ENCODE results near the gene DEAF1.
"Not testable (repeated sequence)": the region's sequence is repeated elsewhere in the genome, so short reads cannot be mapped to it uniquely, and the experiment has no call there.

DEAF1 gene

DNA sequence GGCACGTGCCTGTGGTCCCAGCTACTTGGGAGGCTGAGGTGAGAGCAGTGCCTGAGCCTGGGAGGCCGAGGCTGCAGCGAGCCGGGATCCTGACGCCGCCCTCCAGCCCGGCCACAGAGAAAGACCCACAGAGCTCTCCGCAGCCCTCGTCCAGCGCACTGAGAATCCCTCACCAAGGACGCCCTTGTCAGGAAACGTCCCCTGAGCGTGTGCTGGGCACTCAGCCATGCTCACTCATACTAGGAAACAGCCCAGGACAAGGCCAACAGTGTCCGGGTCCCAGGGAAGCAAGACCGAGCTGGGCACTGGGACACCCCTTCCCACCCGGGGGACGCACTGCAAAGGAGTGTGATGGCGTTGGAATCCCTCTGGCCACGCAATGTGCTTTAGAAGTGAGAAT is 14.5 kb downstream of the DEAF1 start:
- DNase-seq (ENCODE audit: low spot score), result no peak

DNA sequence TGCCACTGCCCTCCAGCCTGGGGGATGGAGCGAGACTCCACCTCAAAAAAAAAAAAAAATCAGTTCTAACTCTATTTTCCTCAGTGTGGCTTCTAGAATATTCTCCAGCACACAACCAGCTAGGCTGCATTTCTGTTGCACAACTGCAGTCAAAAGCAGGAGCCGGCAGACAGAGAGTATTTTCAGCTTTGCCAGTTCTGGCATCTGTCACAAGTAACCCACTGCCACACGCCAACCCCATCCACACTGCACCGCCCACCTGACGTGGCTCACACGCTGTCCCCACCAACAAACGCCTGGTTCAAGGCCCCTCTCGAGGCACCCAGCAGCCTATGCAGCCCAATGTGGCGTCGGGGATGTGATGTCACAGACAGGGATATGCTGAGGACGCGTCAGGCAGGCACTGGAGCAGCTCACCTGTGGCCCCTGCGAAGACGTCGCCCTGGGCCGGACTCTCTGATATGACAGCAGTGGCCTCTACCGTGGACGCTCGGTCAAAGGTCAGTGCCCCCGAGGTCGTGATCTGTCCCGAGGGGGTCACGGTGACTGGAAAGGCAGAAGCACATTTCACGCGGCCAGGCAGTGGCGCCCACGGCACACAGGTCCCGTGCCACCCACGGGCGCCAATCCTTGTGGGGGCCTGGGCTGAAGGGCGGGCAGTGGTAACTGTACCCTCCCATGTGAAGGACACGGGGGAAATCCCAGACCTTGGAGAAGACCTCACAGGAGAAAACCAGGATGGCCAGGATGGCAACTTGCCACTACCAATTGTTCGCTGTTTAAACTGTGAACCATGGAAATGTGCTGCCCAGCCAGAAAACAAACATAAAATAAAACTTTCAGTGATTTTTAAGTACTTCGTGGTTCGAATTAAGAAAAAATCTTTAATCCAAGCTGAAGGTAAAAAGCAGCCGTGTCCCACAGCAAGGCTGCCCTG is 15.5 kb downstream of the DEAF1 start:
- no peak for DNase-seq (ENCODE audit: low spot score)

DNA sequence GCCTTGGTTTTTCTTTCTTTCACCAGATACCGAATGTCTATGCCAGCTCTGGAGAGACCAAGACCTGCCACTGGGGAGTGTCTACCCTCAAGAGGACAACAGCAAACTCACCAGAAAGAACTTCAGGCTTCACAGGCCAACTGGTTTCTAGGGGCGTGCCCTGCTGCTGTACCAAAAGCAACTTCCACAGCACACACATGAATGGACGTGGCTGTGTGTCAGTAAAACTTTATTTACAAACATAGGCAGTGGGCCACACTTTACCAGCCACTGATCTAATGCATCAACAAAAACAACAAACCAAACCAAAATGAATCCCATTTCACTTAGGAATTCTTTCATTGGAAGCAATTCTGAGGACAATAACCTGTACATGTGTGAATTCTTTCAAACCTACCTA is 16.7 kb downstream of the DEAF1 start:
- no peak for DNase-seq (ENCODE audit: low spot score)

DNA sequence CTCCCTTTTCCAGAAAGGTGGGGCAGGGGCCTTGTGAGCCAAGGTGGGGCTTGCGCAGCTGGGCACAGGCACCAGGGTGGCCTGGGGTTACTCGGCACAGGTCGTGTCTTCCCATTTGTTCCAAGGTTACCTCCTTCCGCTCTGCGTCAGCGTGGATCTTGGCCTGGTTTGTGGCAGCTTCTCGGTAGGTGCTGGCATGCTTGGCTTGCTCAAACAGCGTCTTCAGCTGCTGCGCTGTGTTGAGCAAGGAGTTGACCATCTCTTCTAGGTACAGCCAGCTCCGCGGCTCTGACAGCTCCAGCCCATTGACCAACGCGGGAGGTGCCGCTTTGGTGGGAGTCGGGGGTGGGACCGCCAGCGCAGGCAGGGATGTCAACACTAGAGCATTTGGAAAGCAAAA is 20.6 kb downstream of the DEAF1 start:
- DNase-seq (ENCODE audit: low spot score), result no peak

DNA sequence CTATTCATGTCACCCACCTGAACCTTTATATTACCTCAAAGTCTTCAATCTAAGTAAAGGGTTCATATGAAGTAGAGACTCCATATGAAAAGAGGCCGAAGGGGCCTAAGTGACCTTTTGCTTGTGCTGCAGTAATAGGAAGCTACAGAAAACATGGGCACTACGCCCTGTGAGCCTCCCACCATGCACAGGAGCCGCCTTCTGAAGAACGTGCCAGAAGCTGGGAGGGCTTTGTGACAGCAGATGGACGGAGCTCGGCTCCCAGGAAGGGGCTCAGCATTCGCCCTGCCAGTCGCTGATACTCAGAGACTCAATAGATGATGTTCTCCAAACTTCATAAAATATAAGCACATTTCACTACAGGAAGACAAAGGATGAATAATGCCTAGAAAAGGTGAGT is 21.2 kb downstream of the DEAF1 start:
- no peak for DNase-seq (ENCODE audit: low spot score)

DNA sequence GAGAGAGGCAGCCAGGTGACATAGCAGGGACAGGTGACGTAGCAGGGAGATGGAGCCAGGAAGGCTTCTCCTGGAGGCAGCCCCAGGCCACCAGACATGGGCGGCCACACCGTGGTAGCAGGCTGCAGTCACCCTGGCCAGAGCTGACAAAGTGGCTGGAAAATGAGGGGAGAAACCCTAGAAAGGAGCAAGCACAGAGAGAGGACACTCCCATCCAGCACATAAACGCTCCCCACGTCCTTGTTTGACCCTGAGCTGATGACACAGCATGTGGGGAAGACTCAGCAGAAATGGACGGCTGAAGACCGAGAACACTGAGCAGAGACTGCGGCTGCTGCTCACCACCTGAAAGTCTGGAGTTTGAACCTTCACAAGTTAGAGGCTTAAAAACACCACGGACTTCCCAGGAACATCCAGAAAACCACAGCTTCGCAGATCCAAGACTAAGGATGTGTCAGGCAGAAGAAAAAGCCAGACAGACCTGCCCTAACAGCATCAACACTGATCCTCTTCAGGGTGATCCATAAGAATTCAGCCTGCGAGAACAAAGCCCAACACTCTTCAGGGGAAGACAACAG is 29.2 kb downstream of the DEAF1 start:
- peak; percentile 54 for DNase-seq (ENCODE audit: low spot score)

DNA sequence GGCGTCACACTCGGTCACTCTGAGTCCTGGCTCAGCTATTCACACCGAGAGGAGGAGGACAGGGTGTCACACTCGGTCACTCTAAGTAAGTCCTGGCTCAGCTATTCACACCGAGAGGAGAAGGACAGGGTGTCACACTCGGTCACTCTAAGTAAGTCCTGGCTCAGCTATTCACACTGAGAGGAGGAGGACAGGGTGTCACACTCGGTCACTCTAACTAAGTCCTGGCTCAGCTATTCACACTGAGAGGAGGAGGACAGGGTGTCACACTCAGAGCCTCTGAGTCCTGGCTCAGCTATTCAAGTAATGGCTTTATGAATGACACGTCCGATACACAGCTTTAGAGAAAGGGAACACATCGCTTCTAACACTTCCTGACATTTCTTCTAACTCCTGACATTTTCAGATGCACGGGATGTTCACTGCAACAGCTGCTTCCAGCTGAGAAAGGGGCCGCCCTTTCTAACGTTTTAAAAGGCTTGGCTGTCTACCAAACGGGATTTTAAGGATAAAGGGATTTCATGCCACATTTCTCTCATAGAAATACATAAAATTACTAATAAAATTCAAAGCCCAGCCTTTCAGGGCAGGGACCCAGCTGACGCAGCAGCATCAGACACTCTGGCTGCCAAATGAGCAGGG is 29.8 kb downstream of the DEAF1 start:
- no peak for DNase-seq (ENCODE audit: low spot score)

DNA sequence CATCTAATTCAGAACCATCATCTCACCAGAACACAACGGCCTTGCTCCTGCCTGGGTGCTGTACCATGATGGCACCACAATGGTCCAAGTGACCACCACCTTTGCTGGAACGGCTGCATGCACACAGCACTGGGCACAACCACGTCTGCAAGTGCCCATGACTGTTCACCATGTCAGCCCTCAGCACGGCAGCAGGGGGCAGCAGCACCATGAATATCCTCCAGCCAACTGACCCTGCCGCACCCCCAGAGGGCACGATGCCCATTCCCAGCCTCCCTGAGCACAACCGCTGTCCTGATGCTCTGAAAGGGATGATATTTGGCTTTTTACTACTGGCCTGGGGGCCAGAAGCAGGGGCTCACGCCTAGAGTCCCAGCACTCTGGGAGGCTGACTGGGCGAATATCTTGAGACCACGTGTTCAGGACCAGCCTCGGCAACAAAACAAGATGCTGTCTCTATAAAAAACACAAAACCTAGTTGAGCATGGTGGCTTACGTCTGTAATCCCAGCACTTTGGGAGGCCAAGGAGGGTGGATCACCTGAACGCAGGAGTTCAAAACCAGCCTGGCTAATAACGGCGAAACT is 32.2 kb downstream of the DEAF1 start:
- peak; percentile 92 for DNase-seq (ENCODE audit: low spot score)

DNA sequence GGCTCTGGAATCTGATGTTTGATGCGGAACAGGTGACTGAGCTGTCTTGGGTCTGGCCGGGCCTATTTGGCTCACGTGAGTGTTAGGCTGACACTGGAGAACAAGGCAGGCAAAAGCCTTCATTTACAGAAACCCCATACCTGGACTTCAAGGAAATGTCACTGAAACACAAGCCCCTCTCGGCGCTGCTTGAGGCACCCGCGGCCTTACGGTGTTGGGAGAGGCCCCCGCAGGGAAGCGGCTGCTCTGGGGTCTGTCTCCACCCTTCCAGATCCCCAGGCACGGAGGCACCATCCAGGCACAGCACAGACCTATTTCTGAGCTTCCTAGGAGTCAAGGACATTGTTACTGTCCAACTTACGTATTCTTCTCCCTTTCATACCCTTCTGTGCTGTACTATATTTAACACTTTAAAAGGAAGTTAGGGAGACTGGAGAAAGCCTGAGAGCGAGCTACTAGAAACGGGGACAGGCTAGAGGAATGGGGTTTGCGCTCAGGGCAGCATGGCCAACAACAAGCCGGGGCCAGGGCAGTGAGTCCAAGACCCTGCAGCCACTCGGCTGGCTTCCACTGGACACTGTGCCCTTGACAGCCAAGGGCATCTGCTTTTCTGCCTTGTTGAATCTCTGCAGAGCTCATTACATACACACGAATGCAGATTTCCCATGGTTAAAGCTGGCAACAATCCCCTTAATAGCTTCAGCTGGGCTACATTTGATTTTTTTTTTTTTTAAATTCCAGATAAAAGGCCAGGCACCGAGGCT is 34.2 kb downstream of the DEAF1 start:
- no peak for DNase-seq (ENCODE audit: low spot score)

DNA sequence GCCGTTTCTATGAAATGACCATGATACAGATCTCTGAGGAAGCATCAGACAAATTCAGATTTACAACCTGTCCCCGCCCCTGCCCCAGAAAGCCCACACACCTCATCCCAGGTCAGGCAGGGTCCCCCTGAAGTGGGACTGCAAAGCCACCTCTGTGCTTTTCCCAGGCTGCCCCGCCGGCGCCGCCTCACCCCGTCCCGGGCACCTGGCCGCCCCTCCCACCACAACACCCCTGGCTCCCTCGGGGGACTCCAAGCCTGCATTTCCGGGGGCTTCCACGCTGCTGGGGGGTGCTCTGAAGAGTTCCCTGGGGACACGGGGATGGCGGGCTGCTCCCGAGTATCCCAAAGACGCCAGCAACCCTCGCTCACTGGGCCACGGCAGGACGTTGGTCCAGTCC is 34.7 kb downstream of the DEAF1 start:
- no peak for DNase-seq (ENCODE audit: low spot score)

DNA sequence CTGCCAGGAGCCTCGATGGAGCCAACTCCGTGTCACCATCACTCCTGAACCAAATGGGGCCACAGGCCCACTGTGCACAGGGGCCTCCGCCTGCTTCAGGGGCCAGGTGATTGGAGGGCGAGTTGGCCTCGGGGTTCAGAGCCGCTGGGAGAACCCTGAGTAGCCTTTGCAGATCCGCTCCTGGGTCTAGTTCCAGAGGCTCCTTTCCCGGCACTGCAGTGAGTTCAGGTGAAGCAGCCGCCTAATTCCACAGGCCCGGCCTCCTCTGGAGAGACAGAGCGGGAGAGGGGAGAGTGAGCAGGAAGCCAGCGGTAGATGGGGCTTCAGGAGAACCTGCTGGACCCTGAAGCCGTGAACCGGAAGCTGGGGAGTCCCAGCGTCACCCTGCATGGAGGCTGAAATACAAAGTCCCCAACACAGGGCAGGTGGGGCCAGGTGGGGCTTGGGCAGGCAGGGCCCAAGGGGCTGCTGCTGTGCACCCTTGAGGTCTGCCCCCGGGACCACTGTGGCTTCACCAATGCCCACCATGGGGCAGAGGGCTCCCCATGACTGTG is 35.4 kb downstream of the DEAF1 start:
- DNase-seq (ENCODE audit: low spot score), result no peak

DNA sequence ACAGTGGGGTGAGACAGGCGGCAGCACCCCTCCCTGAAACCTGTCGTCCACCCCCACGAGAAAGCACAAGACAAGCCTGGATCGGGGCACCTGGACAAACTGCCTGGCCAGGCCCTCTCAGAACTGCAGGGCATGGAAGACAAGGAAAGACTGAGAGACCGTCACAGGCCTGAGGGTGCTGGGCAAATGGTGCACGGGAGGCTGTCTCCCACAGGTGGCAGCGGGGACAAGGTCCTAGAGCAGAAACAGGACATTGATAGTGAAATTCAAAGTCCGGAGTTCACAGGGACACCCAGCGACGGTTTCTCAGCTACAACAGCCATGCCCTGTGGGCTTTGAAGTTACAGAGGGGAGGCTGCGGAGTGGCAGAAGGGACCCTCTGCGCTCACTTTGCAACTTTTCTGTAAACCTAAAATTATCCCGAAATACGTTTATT is 37.3 kb downstream of the DEAF1 start:
- no peak for DNase-seq (ENCODE audit: low spot score)

DNA sequence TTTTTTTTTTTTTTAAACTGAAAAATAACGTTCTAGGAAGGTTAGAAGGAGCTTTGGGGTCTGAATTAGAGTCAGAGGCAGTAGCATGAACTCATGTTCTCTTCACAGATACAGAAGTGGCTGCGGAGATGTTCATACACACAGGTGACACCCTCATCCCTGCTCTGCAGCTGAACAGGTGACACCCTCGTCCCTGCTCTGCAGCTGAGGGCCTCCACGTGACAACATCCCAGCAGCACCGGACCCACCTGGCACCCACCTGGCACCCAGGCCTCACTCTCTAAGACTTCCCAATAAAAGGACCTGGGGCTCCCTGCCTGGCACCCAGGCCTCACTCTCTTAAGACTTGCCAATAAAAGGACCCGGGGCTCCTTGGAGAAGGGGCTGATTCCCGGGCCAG is 38.2 kb downstream of the DEAF1 start:
- no peak for DNase-seq (ENCODE audit: low spot score)

DNA sequence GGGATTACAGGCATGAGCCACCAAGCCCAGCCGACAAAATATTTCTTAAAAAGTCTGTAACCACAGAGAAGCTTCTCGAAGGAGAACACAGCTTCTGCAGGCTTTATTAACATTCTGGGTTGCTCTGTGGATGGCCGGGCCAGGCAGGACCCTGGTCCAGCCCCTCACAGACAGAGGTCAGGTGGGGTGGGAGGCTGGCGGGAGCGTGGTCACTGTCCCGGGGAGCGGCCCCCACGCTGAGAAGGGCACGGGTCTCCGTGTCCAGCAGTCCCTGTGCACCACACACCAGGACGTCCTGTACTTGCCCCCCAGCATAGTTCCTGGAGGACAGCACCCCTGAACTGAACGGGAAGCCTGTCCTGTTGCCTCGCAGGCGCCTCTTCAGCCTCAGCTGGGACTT is 38.6 kb downstream of the DEAF1 start:
- no peak for DNase-seq (ENCODE audit: low spot score)

DNA sequence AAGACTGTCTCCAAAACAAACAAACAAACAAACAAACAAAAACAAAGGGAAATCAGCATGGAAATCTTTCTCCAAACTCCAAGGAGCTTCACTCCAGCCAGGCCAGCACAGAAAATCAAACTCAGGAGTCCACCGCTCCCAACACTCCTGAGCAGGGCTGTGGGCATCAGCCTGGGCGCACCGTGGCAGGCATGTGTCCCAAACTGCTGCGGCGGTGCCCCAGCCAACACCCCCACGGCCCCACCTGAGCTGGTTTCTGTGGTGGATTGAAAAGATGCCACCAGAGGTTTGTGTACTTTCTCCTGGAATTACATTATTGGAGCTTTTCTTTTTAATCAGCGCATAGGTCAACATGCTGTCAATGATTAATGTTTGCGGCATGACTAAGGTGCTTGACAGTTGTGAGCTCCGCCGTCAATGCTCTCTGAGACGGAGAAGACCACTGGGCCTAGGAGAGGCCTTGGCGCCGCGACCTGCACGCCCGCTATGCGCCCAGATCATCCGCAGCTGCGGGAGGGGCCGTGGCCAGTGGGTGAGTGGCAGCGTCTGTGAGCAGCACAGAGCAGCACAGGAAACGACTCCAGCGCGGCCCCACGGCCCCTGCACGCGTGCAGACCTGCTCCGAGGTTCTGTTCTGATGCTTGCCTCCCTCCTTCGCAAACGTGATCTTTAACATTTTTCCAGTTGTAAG is 39.8 kb downstream of the DEAF1 start:
- DNase-seq (ENCODE audit: low spot score), result no peak

DNA sequence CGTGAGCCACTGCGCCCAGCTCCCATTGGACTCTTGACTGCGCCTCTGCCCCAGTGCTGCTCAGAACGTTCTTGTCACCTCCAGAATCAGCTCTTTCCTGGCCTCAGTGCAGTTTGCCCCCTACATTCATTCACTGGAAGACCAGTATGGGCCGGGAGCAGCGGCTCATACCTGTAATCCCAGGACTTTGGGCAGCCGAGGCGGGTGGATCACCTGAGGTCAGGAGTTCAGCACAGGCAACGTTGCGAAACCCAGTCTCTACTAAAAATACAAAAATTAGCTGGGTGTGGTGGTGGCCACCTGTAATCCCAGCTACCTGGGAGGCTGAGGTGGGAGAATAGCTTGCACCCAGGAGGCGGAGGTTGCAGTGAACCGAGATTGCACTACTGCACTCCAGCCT is 40.6 kb downstream of the DEAF1 start:
- DNase-seq (ENCODE audit: low spot score), result not testable (repeated sequence)

DNA sequence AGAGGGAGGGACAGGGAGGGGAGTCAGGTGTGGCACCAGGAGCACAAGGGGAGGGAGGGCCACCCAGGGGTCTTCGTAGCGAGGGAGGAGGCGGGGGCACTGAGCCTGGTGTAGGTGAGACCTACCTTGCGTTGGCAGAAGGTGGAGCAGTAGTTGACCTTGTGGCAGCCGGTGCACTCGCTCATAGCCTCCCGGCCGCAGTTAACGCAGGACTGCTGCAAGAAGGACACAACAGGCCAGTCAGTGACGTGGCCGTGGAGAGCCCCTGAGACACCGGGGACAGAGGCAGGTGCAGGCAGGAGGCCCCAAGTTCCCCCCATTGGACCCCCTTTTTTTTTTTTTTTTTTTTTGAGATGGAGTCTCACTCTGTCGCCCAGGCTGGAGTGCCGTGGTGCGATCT is 41.2 kb downstream of the DEAF1 start:
- no peak for DNase-seq (ENCODE audit: low spot score)

DNA sequence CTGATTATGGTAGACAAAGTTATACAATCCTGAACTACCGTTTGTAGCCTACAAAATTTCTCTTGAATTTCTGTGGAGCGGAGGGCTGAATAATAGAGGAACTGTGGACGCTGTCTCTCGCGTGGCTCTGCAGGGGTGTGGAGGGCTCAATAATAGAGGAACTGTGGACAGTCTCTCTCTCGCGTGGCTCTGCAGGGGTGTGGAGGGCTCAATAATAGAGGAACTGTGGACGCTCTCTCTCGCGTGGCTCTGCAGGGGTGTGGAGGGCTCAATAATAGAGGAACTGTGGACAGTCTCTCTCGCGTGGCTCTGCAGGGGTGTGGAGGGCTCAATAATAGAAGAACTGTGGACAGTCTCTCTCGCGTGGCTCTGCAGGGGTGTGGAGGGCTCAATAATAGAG is 41.9 kb downstream of the DEAF1 start:
- not testable (repeated sequence) for DNase-seq (ENCODE audit: low spot score)

DNA sequence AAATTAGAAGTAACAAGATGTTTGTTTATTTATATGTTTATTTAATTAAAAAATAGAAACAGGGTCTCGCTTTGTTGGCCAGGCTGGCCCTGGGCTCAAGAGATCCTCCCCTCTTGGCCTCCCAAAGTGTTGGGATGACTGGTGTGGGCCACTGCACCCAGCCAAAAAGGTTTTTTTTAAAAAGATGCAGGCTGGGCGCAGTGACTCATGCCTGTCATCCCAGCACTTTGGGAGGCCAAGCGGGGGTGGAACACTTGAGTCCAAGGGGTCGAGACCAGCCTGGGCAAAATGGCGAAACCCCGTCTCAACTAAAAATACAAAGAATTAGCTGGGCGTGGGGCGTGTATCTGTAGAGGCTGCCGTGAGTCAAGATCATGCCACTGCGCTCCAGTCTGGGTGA is 44.5 kb downstream of the DEAF1 start:
- DNase-seq (ENCODE audit: low spot score), result no peak

DNA sequence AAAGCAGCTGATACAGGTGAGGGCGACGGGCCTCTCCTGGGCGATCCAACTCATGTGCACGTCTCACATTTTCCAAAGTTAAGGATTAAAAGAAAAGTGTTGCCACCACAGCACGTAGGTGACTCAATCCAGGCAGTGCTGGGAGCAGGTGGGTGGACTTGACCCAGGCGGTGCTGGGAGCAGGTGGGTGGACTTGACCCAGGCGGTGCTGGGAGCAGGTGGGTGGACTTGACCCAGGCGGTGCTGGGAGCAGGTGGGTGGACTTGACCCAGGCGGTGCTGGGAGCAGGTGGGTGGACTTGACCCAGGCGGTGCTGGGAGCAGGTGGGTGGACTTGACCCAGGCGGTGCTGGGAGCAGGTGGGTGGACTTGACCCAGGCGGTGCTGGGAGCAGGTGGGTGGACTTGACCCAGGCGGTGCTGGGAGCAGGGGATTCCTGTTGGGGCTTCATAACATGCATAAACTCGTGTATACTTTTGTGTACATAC is 47.3 kb downstream of the DEAF1 start:
- not testable (repeated sequence) for DNase-seq (ENCODE audit: low spot score)

DNA sequence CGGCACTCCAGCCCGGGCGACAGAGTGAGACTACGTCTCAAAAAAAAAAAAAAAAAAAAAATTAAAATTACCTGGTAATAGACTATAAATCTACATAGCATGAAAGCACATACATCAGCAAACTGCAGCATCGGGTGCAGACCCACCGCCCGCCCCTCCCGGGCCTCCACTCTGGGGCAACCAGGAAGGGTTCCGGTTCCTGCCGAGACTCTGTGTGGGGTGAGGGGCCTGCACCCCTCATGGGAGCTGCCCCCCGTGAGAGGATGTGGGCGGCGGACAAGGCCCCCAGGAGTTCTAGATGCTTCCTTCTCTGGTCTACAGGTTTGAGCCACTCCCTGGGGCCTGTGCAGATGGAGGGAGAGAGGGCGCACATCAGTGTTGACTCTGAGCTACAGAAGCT is 48.8 kb downstream of the DEAF1 start:
- DNase-seq (ENCODE audit: low spot score), result no peak

Data from AG08396 (cell line).